Fibroblast of pulmonary artery (primary cell): ENCODE data around the gene SLCO2B1.
"Not testable (repeated sequence)": the region's sequence is repeated elsewhere in the genome, so short reads cannot be mapped to it uniquely, and the experiment has no call there.

Experiments
- DNase-seq: peaks from one replicate; pipeline ENCODE4 v3.0.0-alpha.2; 2010; ENCODE audit warnings: low read depth
- H3K4me3 ChIP-seq: replicated peaks from 2 replicates; pipeline ENCODE4 v1.5.1; 2011; ENCODE audit warnings: low read depth, mild to moderate bottlenecking, control low read depth, low read length, moderate library complexity
- TF ChIP-seq, protein P1 (sequence below): IDR thresholded peaks from 2 replicates; pipeline ENCODE4 v1.5.1; 2011; ENCODE audit warnings: mild to moderate bottlenecking, control low read depth, low read length, inconsistent platforms; ENCODE audit errors: missing control alignments

The SLCO2B1 gene, protein sequence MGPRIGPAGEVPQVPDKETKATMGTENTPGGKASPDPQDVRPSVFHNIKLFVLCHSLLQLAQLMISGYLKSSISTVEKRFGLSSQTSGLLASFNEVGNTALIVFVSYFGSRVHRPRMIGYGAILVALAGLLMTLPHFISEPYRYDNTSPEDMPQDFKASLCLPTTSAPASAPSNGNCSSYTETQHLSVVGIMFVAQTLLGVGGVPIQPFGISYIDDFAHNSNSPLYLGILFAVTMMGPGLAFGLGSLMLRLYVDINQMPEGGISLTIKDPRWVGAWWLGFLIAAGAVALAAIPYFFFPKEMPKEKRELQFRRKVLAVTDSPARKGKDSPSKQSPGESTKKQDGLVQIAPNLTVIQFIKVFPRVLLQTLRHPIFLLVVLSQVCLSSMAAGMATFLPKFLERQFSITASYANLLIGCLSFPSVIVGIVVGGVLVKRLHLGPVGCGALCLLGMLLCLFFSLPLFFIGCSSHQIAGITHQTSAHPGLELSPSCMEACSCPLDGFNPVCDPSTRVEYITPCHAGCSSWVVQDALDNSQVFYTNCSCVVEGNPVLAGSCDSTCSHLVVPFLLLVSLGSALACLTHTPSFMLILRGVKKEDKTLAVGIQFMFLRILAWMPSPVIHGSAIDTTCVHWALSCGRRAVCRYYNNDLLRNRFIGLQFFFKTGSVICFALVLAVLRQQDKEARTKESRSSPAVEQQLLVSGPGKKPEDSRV

DNA sequence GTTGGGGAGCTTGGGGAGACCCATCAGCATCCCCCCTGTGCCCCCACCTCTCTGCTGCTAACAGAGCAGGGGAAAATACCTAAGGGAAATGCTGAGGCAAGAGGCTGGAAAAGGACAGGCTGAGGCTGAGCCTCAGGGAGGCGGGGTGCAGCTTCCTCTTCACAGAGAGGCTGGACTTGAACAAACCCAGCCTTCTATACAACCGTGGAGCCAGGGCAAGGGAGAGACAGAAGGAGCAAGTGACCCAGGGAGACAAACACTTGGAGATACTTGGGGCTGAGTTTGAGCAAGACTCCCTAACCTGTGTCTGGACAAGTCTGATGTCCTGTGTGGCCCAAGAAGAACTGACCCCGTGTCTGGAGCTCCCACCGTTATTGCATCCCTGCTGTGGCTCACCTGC, at the start of gene SLCO2B1:
SLCO2B1 (plus strand) TSS at position 229 of the 400 bp plus-strand sequence. CDS start 275 bp downstream, outside the sequence.
- no peak for DNase-seq
- TF ChIP-seq, protein P1, sequence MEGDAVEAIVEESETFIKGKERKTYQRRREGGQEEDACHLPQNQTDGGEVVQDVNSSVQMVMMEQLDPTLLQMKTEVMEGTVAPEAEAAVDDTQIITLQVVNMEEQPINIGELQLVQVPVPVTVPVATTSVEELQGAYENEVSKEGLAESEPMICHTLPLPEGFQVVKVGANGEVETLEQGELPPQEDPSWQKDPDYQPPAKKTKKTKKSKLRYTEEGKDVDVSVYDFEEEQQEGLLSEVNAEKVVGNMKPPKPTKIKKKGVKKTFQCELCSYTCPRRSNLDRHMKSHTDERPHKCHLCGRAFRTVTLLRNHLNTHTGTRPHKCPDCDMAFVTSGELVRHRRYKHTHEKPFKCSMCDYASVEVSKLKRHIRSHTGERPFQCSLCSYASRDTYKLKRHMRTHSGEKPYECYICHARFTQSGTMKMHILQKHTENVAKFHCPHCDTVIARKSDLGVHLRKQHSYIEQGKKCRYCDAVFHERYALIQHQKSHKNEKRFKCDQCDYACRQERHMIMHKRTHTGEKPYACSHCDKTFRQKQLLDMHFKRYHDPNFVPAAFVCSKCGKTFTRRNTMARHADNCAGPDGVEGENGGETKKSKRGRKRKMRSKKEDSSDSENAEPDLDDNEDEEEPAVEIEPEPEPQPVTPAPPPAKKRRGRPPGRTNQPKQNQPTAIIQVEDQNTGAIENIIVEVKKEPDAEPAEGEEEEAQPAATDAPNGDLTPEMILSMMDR, result no peak
- no peak within 1 kb of the TSS for H3K4me3 ChIP-seq

DNA sequence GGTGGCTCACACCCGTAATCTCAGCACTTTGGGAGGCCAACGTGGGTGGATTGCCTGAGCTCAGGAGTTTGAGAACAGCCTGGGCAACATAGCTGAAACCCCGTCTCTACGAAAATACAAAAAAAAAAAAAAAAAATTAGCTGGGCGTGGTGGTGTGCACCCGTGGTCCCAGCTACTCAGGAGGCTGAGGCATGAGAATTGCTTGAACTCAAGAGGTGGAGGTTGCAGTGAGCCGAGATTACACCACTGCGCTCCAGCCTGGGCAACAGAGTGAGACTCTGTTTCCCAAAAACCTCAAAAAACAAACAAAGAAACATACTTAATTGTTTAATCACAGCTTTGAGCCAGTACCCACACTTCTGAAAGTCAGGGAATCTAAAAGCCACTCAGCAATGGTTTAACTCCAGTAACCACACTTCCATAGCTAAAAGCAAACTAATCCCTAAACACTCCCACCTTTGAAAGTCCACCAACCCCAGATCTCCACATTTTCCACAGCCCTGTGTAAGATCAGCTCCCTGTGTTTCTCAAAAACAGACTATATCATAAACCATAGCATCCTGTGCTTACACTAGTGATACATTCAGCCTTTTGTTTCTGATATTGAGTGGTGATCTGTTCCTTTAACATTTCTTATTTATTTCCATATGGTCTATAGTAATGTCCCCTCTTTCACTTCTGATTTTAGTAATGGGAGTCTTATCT, 49.3 kb upstream of the SLCO2B1 start:
- no peak overlapping the region for H3K4me3 ChIP-seq
- DNase-seq, result no peak
- TF ChIP-seq, protein P1, result no peak

DNA sequence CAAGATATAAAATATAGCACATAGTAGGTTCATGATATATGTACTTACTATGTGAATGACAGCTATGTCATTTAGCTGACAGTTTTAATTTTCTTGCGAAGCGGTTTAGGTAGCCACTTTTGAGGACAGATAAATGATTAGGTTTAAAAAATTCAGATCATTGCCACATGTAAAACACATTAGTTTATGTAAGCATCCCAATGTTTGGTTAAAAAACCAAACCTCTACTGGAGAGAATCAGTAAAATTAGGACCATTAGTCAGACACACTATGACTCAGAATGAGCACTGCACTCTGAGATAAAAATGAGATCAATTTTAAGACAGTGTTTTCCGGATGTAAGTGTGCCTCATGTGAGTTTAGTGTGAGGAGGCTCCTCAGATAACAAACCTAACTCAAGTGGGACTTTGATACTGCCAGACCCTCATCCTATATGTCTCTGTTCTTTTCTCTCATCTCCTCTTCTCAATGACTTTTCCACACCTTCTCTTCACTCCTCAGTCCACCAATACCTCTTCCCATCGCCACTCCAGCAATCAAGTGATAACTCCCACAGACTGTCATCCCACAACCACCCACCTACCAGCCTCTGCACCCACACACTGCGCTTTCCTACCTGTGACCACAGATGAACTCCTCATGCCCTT, 47.4 kb upstream of the SLCO2B1 start:
- no peak overlapping the region for H3K4me3 ChIP-seq
- TF ChIP-seq, protein P1, result no peak
- DNase-seq, result peak; percentile 34

DNA sequence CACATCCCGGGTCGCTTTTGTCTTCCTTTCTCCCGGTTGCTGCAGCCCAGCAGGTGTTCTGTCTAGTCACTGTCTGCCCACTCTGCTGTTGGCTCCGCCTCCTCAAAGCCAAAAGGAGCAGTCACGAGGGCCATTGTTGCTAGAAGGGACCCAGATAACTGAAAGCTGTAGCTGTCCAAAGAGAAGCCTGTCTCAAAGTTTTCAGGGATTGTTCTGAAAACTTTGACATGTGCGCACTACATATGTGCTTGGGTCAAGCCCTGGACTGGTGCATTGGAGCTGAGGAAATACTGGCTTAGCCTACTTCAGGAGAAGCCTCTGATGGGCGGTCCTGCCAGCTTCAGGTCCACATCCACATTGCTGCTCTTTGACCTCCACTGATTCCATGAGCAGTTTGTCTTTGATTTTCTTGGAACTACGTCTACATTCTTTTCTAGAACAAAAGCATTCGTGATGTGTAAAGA, 45.4 kb upstream of the SLCO2B1 start:
- no peak overlapping the region for H3K4me3 ChIP-seq
- no peak for DNase-seq
- TF ChIP-seq, protein P1, result no peak

DNA sequence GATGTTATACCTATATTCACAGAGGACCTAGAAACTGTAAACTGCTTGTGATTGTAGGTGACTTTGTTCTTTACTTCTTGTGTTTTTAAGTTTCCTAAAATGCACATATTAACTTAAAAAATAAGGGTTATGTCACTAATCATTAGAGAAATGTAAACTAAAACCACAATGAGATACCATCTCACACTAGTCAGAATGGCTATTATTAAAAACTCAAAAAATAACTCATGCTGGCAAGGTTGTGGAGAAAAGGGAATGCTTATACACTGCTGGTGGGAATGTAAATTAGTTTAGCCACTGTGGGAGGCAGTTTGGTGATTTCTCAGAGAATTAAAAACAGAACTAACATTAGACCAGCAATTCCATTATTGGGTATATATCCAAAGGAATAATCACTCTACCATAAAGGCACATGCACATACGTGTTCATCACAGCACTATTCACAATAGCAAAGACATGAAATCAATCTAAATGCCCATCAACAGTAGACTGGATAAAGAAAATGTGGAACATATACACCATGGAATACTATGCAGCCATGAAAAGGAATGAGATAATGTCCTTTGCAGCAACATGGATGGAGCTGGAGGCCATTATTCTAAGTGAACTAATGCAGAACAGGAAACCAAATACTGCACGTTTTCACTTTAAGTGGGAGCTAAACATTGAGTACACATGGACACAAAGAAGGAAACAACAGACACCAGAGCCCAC, 44.8 kb upstream of the SLCO2B1 start:
- not testable (repeated sequence) for DNase-seq, H3K4me3 ChIP-seq

DNA sequence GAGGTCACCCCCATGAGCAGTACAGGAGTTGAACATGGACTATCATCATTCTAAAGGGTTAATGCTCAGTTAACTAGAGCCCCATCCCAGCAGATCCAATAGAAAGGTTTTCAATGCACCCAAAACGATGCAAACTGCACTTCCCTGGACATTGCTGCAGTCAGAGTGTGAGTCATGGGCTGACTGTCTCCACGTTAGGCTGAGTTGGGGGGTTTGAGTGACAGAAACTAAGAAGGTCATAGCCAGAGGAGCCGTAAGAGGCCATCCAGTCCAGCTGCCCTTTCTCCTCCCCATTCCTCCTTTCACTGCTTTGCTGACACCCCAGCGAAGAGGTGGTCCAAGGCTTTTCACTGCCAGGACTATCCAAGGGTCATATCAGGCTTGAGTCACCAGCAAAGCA, 43.7 kb upstream of the SLCO2B1 start:
- peak; percentile 14 for DNase-seq
- H3K4me3 ChIP-seq, result no peak overlapping the region
- TF ChIP-seq, protein P1, result no peak
